ENCODE data around the gene AMTN. TPM values are rescaled to one million over a fixed set of nuclear protein-coding genes. Genes with fewer than 3 reads are reported as not detected.

Gene AMTN
- polyA plus RNA-seq, 2 of the 4 experiments (the other 2 are of a cell fraction): not detected

DNA sequence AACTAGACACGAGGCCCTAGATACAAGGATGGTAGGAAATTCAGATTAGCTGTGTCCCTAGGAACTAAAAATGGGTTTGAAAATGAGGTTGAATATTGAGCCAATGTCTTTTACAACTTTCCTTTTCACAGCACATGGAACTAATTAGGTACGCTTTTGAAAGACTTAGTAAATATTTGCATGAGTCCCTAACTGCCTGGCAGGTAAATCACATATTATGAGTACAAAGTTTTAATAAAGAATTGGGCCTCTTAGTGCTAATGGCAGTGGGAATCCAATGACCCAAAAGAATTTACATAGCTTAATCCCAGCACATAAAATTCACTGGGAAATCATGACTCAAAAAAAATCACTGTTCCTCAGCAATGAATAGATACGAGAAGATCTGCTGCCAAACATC, 29.6 kb upstream of the AMTN start:
- TF ChIP-seq CBX2 (IDR thresholded peaks at IDR 0.05; ENCODE audit: borderline replicate concordance, low read depth) (no peak), SMC3 (IDR thresholded peaks at IDR 0.05) (no peak), POLR2A (IDR thresholded peaks at IDR 0.05; ENCODE audit: low read length) (no peak), BCL3 (IDR thresholded peaks at IDR 0.05) (no peak), CEBPB (IDR thresholded peaks at IDR 0.05) (no peak), USF2 (IDR thresholded peaks at IDR 0.05) (no peak), RARB (CRISPR knock-in tag; IDR thresholded peaks at IDR 0.05) (no peak), RAD21 (conservative IDR thresholded peaks at IDR 0.05 in 1 of 2, IDR thresholded peaks at IDR 0.05 in 1 of 2) (no peak), MYC (IDR thresholded peaks at IDR 0.05; ENCODE audit: borderline replicate concordance, low read length) (no peak), GATA3 (IDR thresholded peaks at IDR 0.05; ENCODE audit: borderline replicate concordance) (no peak), ZC3H11A (IDR thresholded peaks at IDR 0.05) (no peak), RCOR1 (IDR thresholded peaks at IDR 0.05; ENCODE audit: low read depth, low read length) (no peak)
- TF ChIP-seq, protein P1, sequence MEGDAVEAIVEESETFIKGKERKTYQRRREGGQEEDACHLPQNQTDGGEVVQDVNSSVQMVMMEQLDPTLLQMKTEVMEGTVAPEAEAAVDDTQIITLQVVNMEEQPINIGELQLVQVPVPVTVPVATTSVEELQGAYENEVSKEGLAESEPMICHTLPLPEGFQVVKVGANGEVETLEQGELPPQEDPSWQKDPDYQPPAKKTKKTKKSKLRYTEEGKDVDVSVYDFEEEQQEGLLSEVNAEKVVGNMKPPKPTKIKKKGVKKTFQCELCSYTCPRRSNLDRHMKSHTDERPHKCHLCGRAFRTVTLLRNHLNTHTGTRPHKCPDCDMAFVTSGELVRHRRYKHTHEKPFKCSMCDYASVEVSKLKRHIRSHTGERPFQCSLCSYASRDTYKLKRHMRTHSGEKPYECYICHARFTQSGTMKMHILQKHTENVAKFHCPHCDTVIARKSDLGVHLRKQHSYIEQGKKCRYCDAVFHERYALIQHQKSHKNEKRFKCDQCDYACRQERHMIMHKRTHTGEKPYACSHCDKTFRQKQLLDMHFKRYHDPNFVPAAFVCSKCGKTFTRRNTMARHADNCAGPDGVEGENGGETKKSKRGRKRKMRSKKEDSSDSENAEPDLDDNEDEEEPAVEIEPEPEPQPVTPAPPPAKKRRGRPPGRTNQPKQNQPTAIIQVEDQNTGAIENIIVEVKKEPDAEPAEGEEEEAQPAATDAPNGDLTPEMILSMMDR (IDR thresholded peaks at IDR 0.05): no peak
- TF ChIP-seq, protein P2, sequence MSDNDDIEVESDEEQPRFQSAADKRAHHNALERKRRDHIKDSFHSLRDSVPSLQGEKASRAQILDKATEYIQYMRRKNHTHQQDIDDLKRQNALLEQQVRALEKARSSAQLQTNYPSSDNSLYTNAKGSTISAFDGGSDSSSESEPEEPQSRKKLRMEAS (IDR thresholded peaks at IDR 0.05): no peak
- DNase-seq (ENCODE audit: low read depth in 1 of 2, low spot score in 1 of 2) (no peak), ATAC-seq (no peak), FAIRE-seq (no peak)
- Histone ChIP-seq H3K9me3 (no peaks in the 10 kb centered on the region), H3K4me2 (no peak overlapping the region), H3K27ac (no peak overlapping the region), H3K4me3 (no peak overlapping the region), H3K4me1 (no peaks in the 10 kb centered on the region)
- ChIA-PET POLR2A (no interaction called here), CTCF (no interaction called here)
- WGBS (ENCODE audit: missing lambda C conversion rate): 22% methylated on average over 3 of the region's 3 CpGs

DNA sequence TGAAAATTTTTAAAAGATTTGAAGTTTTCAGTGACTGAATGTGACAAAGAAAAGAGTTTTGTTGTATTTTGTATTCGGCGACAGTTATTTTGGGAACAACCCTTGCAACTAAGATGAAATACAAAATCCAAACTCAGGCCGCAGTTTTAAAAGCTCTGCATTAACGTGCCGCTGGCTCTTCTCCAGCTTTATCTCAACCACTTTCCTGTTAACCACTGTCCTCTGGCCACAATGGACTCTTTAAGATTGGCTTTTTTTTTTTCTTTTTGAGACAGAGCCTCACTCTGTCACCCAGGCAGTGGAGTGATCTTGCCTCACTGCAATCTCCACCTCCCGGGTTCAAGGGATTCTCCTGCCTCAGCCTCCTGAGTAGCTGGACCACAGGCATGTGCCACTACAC, 22.1 kb upstream of the AMTN start:
- DNase-seq (ENCODE audit: low read depth in 1 of 2, low spot score in 1 of 2) (no peak), FAIRE-seq (no peak), ATAC-seq (no peak)
- H3K27ac ChIP-seq: no peak overlapping the region
- no peak overlapping the region for H3K4me2 ChIP-seq
- ChIA-PET POLR2A (no interaction called here), CTCF (no interaction called here)
- no peaks in the 10 kb centered on the region for H3K4me1 ChIP-seq
- WGBS (ENCODE audit: missing lambda C conversion rate): 53% methylated on average over 6 of the region's 6 CpGs
- TF ChIP-seq HOXB13 (CRISPR knock-in tag; IDR thresholded peaks at IDR 0.05; ENCODE audit: low read depth) (no peak), MAZ (IDR thresholded peaks at IDR 0.05; ENCODE audit: borderline replicate concordance, low read depth, low read length) (no peak), EHMT2 (IDR thresholded peaks at IDR 0.05; ENCODE audit: low read depth) (no peak), MAFK (IDR thresholded peaks at IDR 0.05; ENCODE audit: partially characterized antibody) (no peak), CHD4 (IDR thresholded peaks at IDR 0.05; ENCODE audit: borderline replicate concordance) (no peak), BCL3 (IDR thresholded peaks at IDR 0.05) (no peak), NPAS2 (CRISPR knock-in tag; IDR thresholded peaks at IDR 0.05; ENCODE audit: borderline replicate concordance) (no peak), RAD21 (conservative IDR thresholded peaks at IDR 0.05 in 1 of 2, IDR thresholded peaks at IDR 0.05 in 1 of 2) (no peak), EP300 (IDR thresholded peaks at IDR 0.05) (no peak), ELK1 (IDR thresholded peaks at IDR 0.05; ENCODE audit: low read depth, low read length) (no peak), CBX8 (IDR thresholded peaks at IDR 0.05) (no peak), HDAC2 (IDR thresholded peaks at IDR 0.05) (no peak), BHLHE40 (IDR thresholded peaks at IDR 0.05; ENCODE audit: low read depth, low read length) (no peak), USF2 (IDR thresholded peaks at IDR 0.05) (no peak)
- TF ChIP-seq, protein P1 (IDR thresholded peaks at IDR 0.05): no peak
- TF ChIP-seq, protein P2 (IDR thresholded peaks at IDR 0.05): no peak
- H3K9me3 ChIP-seq: no peaks in the 10 kb centered on the region
- no peak overlapping the region for H3K4me3 ChIP-seq
